Activated CD8-positive, alpha-beta T cell treated with anti-CD3 and anti-CD28 coated beads for 36 hours (primary cell): Measurements from ENCODE around the gene CACNB2. TPM values are rescaled to one million over a fixed set of nuclear protein-coding genes. Genes with fewer than 3 reads are reported as not detected.

ENCODE experiments used
- ATAC-seq: fragments of 200-7000 bp; cut with Tn5 transposase; one replicate; pipeline ENCODE4 v1.10.0; 2021; ENCODE audit warnings: mild to moderate bottlenecking, moderate library complexity
- CTCF ChIA-PET: fragments of 350-600 bp; sonication (Branson Sonifier 250); formaldehyde crosslinking; loops from one replicate; lab custom pipeline; 2021; ENCODE audit warnings: antibody characterized with exemption; lab: Charles Lee
- POLR2A ChIA-PET: fragments of 350-600 bp; sonication (Branson Sonifier 250); formaldehyde crosslinking; loops from one replicate; lab custom pipeline; 2021; ENCODE audit warnings: antibody characterized with exemption; lab: Charles Lee
- DNase-seq: peaks from one replicate; pipeline ENCODE4 v3.0.0-alpha.2; 2020
- H3K27ac Mint-ChIP-seq: one replicate; pipeline ENCODE4 v1.8.0; 2021; ENCODE audit warnings: mild to moderate bottlenecking, mixed read lengths
- H3K27me3 Mint-ChIP-seq: one replicate; pipeline ENCODE4 v1.8.0; 2021; ENCODE audit warnings: mixed read lengths
- H3K36me3 Mint-ChIP-seq: one replicate; pipeline ENCODE4 v1.8.0; 2021; ENCODE audit warnings: low read depth, mixed read lengths
- H3K4me1 Mint-ChIP-seq: one replicate; pipeline ENCODE4 v1.8.0; 2021; ENCODE audit warnings: low read depth, mixed read lengths
- H3K4me3 Mint-ChIP-seq: one replicate; pipeline ENCODE4 v1.8.0; 2021; ENCODE audit warnings: mild to moderate bottlenecking, moderate library complexity, mixed read lengths
- H3K9me3 Mint-ChIP-seq: one replicate; pipeline ENCODE4 v1.8.0; 2021; ENCODE audit warnings: mixed read lengths
- intact Hi-C: fragments of 100-400 bp; cut with micrococcal nuclease; formaldehyde crosslinking; loops from one replicate; pipeline ENCODE4 v1.10.0; 2022
- total RNA-seq, 2 experiments: library from RNA; stranded (reverse); gene quantifications; one replicate each; pipeline ENCODE4 v1.2.3, GENCODE V29; 2021
- TF ChIP-seq, protein P1 (sequence below): fragments of 200-600 bp; IDR thresholded peaks from one replicate; pipeline ENCODE4 v1.8.0; 2022; ENCODE audit warnings: antibody characterized with exemption, mild to moderate bottlenecking

The CACNB2 gene
- total RNA-seq, 2 experiments from 2014 or later = not detected

DNA sequence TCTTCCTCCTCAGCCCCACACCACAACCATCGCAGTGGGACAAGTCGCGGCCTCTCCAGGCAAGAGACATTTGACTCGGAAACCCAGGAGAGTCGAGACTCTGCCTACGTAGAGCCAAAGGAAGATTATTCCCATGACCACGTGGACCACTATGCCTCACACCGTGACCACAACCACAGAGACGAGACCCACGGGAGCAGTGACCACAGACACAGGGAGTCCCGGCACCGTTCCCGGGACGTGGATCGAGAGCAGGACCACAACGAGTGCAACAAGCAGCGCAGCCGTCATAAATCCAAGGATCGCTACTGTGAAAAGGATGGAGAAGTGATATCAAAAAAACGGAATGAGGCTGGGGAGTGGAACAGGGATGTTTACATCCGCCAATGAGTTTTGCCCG lies 399.1 kb downstream of the CACNB2 start:
- ChIA-PET POLR2A (no interaction called here), CTCF (no interaction called here)
- Mint-ChIP-seq H3K4me1 (no peaks in the 10 kb centered on the region), H3K27ac (no peak overlapping the region), H3K9me3 (no peaks in the 10 kb centered on the region), H3K27me3 (no peaks in the 10 kb centered on the region), H3K4me3 (no peak overlapping the region), H3K36me3 (peaks cover 40% of the 10 kb centered on the region)
- no peak for ATAC-seq
- TF ChIP-seq, protein P1, sequence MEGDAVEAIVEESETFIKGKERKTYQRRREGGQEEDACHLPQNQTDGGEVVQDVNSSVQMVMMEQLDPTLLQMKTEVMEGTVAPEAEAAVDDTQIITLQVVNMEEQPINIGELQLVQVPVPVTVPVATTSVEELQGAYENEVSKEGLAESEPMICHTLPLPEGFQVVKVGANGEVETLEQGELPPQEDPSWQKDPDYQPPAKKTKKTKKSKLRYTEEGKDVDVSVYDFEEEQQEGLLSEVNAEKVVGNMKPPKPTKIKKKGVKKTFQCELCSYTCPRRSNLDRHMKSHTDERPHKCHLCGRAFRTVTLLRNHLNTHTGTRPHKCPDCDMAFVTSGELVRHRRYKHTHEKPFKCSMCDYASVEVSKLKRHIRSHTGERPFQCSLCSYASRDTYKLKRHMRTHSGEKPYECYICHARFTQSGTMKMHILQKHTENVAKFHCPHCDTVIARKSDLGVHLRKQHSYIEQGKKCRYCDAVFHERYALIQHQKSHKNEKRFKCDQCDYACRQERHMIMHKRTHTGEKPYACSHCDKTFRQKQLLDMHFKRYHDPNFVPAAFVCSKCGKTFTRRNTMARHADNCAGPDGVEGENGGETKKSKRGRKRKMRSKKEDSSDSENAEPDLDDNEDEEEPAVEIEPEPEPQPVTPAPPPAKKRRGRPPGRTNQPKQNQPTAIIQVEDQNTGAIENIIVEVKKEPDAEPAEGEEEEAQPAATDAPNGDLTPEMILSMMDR = no peak
- no peak for DNase-seq
- intact Hi-C loops = no loop called here

- DNase-seq (no peak), ATAC-seq (no peak)
- H3K4me1 Mint-ChIP-seq = no peaks in the 10 kb centered on the region
- no peaks in the 10 kb centered on the region for H3K27me3 Mint-ChIP-seq
- H3K4me3 Mint-ChIP-seq = no peak overlapping the region
- TF ChIP-seq, protein P1 = no peak
- ChIA-PET POLR2A (no interaction called here), CTCF (no interaction called here)
- no peak overlapping the region for H3K27ac Mint-ChIP-seq
- H3K36me3 Mint-ChIP-seq = peaks cover 41% of the 10 kb centered on the region
- intact Hi-C loops = no loop called here
- H3K9me3 Mint-ChIP-seq = no peaks in the 10 kb centered on the region
Observed at GRCh38 chr10:18540195-18540594, 400.0 kb downstream of the CACNB2 start.

- H3K27ac Mint-ChIP-seq = no peak overlapping the region
- CTCF ChIA-PET = no interaction called here
- TF ChIP-seq, protein P1 = no peak
- no peak overlapping the region for H3K4me3 Mint-ChIP-seq
- POLR2A ChIA-PET = no interaction called here
- intact Hi-C loops = no loop called here
- H3K27me3 Mint-ChIP-seq = no peaks in the 10 kb centered on the region
- no peaks in the 10 kb centered on the region for H3K9me3 Mint-ChIP-seq
- no peak for ATAC-seq
- H3K36me3 Mint-ChIP-seq = peaks cover 45% of the 10 kb centered on the region
- no peak for DNase-seq
- H3K4me1 Mint-ChIP-seq = no peaks in the 10 kb centered on the region
Observed at GRCh38 chr10:18542832-18543231, 402.6 kb downstream of the CACNB2 start.

DNA sequence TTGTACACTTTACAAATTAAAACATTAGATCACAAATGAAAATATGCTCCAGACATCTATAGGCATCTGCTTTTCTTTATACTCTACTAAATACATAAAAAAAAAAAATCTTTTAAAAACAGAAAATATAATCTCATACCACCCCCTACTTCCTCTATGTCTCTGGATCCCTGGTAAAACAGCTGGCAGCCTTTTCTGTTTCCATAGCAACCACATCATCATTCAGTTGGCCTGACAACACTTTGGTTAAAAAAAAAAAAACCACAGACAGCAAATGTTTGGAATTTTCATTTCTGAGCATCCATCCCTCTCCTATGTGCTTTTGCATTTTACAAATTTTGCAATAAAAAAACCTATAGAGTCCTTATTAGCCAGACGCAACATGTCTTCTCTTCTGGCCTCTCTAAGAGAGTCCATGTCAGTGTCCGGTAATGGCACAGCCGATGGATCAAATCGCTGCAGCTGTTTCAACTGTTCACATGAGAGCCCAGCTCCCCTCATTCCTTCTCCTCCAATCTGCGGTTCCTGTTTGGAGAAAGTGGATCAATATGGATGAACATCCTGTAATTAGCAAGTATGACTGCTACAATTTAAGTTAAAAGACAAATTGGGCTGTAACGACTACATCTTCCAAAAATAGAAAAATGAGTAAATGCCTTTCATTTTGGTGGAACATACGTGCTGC lies 405.5 kb downstream of the CACNB2 start:
- TF ChIP-seq, protein P1 = no peak
- intact Hi-C loops = no loop called here
- Mint-ChIP-seq H3K27ac (no peak overlapping the region), H3K27me3 (no peaks in the 10 kb centered on the region), H3K4me3 (no peak overlapping the region), H3K36me3 (peaks cover 47% of the 10 kb centered on the region), H3K4me1 (no peaks in the 10 kb centered on the region), H3K9me3 (no peaks in the 10 kb centered on the region)
- ChIA-PET CTCF (no interaction called here), POLR2A (no interaction called here)
- DNase-seq = no peak
- no peak for ATAC-seq

DNA sequence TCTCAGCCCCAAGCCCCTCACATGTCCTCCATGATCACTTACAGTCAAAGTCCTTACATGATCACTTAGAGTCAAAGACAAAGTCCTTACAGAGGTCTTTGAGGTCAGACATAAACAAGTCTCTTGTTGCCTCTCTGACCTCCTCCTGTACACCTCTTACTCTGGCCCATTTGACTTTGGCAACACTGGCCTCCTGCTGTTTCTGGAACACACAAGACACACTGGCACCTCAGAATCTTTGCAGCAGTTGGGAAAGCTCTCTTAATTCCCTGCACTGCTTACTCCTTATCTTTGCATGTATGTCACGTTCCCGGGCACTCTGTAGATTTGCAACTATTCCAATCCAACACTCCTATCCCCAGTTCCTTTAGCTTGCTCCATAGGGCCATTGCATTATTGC lies 408.9 kb downstream of the CACNB2 start:
- Mint-ChIP-seq H3K4me1 (no peaks in the 10 kb centered on the region), H3K36me3 (peaks cover 40% of the 10 kb centered on the region), H3K27me3 (no peaks in the 10 kb centered on the region), H3K9me3 (no peaks in the 10 kb centered on the region), H3K4me3 (no peak overlapping the region), H3K27ac (no peak overlapping the region)
- TF ChIP-seq, protein P1 = no peak
- POLR2A ChIA-PET = no interaction called here
- CTCF ChIA-PET = no interaction called here
- intact Hi-C loops = no loop called here
- ATAC-seq (no peak), DNase-seq (no peak)
